ENCODE data around the gene AKNA. TPM values are rescaled to one million over a fixed set of nuclear protein-coding genes. Genes with fewer than 3 reads are reported as not detected.

AKNA gene
- total and polyA plus RNA-seq, 2 donors (not counting 1 experiment from before 2014, with no cell fraction given), result 178 to 407 TPM

- Histone ChIP-seq H3K79me2 (ENCODE audit: control insufficient read depth, insufficient read depth, low read length) (no peaks in the 10 kb centered on the region), H3K4me3 (ENCODE audit: control extremely low read depth in 1 of 5, extremely low read depth in 1 of 5, insufficient read depth in 1 of 5, low read depth in 2 of 5, low read length in 4 of 5) (no peak overlapping the region), H4K20me1 (ENCODE audit: control insufficient read depth, insufficient read depth, low read length, poor library complexity, severe bottlenecking) (no peaks in the 10 kb centered on the region), H3K4me2 (replicated peaks; ENCODE audit: low read depth, low read length, poor library complexity, severe bottlenecking) (no peak overlapping the region), H3K4me1 (ENCODE audit: control insufficient read depth in 2 of 2, insufficient read depth in 2 of 2, low read length in 2 of 2) (peaks cover 0 to 3% of the 10 kb centered on the region in 2 donors), H3K27me3 (replicated peaks in 1 of 4; ENCODE audit: control extremely low read depth in 1 of 4, control insufficient read depth in 3 of 4, insufficient read depth in 4 of 4, low read length in 3 of 4) (peaks cover 0 to 6% (median 2%) of the 10 kb centered on the region in 4 experiments), H3K9me3 (ENCODE audit: control extremely low read depth in 1 of 3, control insufficient read depth in 2 of 3, insufficient read depth in 1 of 3, low read length in 2 of 3) (peaks cover 0 to 4% (median under 1%) of the 10 kb centered on the region in 3 donors), H3K9ac (ENCODE audit: low read length) (no peak overlapping the region), H3K36me3 (replicated peaks in 1 of 2; ENCODE audit: control extremely low read depth in 1 of 2, control insufficient read depth in 1 of 2, extremely low read depth in 1 of 2, insufficient read depth in 2 of 2, low read length in 1 of 2) (no peaks in the 10 kb centered on the region), H2AFZ (ENCODE audit: insufficient read depth, low read depth, low read length, poor library complexity, severe bottlenecking) (no peak overlapping the region), H3K27ac (ENCODE audit: low read length in 2 of 2) (no peak overlapping the region)
- Mint-ChIP-seq H3K27me3 (peaks cover 5% of the 10 kb centered on the region), H3K4me3 (no peak overlapping the region), H3K9me3 (ENCODE audit: insufficient read depth) (no peaks in the 10 kb centered on the region), H3K27ac (no peak overlapping the region), H3K4me1 (no peaks in the 10 kb centered on the region)
- ChIA-PET POLR2A (no interaction called here), CTCF (no interaction called here)
- intact Hi-C loops (cut with micrococcal nuclease), result no loop called here
- DNase-seq (no peak), ATAC-seq (ENCODE audit: low read depth) (no peak)
- 95% methylated on average over 11 of the region's 13 CpGs for WGBS (ENCODE audit: insufficient coverage)
- no peak for TF ChIP-seq CTCF (IDR thresholded peaks at IDR 0.05)
- no peak for TF ChIP-seq EZH2 (IDR thresholded peaks at IDR 0.05; ENCODE audit: borderline replicate concordance, insufficient read depth, low read depth, low read length, poor library complexity, severe bottlenecking)
Observed at GRCh38 chr9:114289106-114289505, 98.7 kb downstream of the AKNA start.

GRCh38 chr9:114288193-114289091 is 99.3 kb downstream of the AKNA start:
- ATAC-seq (ENCODE audit: low read depth) (no peak), DNase-seq (no peak)
- no peaks in the 10 kb centered on the region for H4K20me1 ChIP-seq (ENCODE audit: control insufficient read depth, insufficient read depth, low read length, poor library complexity, severe bottlenecking)
- no peak overlapping the region for H3K27ac ChIP-seq (ENCODE audit: low read length in 2 of 2)
- no peak for TF ChIP-seq CTCF (IDR thresholded peaks at IDR 0.05)
- TF ChIP-seq EZH2 (IDR thresholded peaks at IDR 0.05; ENCODE audit: borderline replicate concordance, insufficient read depth, low read depth, low read length, poor library complexity, severe bottlenecking), result no peak
- H3K4me1 Mint-ChIP-seq, result no peaks in the 10 kb centered on the region
- no peaks in the 10 kb centered on the region for H3K36me3 ChIP-seq (replicated peaks in 1 of 2; ENCODE audit: control extremely low read depth in 1 of 2, control insufficient read depth in 1 of 2, extremely low read depth in 1 of 2, insufficient read depth in 2 of 2, low read length in 1 of 2)
- H3K4me2 ChIP-seq (replicated peaks; ENCODE audit: low read depth, low read length, poor library complexity, severe bottlenecking), result no peak overlapping the region
- H3K4me3 Mint-ChIP-seq, result no peak overlapping the region
- no peaks in the 10 kb centered on the region for H3K9me3 Mint-ChIP-seq (ENCODE audit: insufficient read depth)
- no peak overlapping the region for H2AFZ ChIP-seq (ENCODE audit: insufficient read depth, low read depth, low read length, poor library complexity, severe bottlenecking)
- intact Hi-C loops (cut with micrococcal nuclease), result no loop called here
- 88% methylated on average over 18 of the region's 23 CpGs for WGBS (ENCODE audit: insufficient coverage)
- H3K79me2 ChIP-seq (ENCODE audit: control insufficient read depth, insufficient read depth, low read length), result no peaks in the 10 kb centered on the region
- H3K9me3 ChIP-seq (ENCODE audit: control extremely low read depth in 1 of 3, control insufficient read depth in 2 of 3, insufficient read depth in 1 of 3, low read length in 2 of 3), result no peaks in the 10 kb centered on the region
- no peak overlapping the region for H3K27ac Mint-ChIP-seq
- H3K4me1 ChIP-seq (ENCODE audit: control insufficient read depth in 2 of 2, insufficient read depth in 2 of 2, low read length in 2 of 2), result peaks cover 0 to 3% of the 10 kb centered on the region in 2 donors
- peaks cover 5% of the 10 kb centered on the region for H3K27me3 Mint-ChIP-seq
- H3K9ac ChIP-seq (ENCODE audit: low read length), result no peak overlapping the region
- peaks cover 0 to 6% (median 2%) of the 10 kb centered on the region in 4 experiments for H3K27me3 ChIP-seq (replicated peaks in 1 of 4; ENCODE audit: control extremely low read depth in 1 of 4, control insufficient read depth in 3 of 4, insufficient read depth in 4 of 4, low read length in 3 of 4)
- CTCF ChIA-PET, result interaction anchor here (0.6 to 1.6 kb wide), 4 partner anchors 8 to 303 kb away, joined by 3 to 5 read pairs (median 3); no protein-coding TSS in a partner anchor
- POLR2A ChIA-PET, result no interaction called here
- no peak overlapping the region for H3K4me3 ChIP-seq (ENCODE audit: control extremely low read depth in 1 of 5, extremely low read depth in 1 of 5, insufficient read depth in 1 of 5, low read depth in 2 of 5, low read length in 4 of 5)
